Stimulated activated CD8-positive, alpha-beta memory T cell treated with anti-CD3 and anti-CD28 coated beads, Interleukin-15, amount 100 ng/mL, for 4 hours (primary cell): Measurements from ENCODE around the gene ARL6IP5.

ENCODE experiments used
- DNase-seq, 2 donors: peaks; one replicate each; pipeline ENCODE4 v3.0.0-alpha.2; 2020; ENCODE audit warnings: low read depth in 2 of 2

The ARL6IP5 gene

DNA sequence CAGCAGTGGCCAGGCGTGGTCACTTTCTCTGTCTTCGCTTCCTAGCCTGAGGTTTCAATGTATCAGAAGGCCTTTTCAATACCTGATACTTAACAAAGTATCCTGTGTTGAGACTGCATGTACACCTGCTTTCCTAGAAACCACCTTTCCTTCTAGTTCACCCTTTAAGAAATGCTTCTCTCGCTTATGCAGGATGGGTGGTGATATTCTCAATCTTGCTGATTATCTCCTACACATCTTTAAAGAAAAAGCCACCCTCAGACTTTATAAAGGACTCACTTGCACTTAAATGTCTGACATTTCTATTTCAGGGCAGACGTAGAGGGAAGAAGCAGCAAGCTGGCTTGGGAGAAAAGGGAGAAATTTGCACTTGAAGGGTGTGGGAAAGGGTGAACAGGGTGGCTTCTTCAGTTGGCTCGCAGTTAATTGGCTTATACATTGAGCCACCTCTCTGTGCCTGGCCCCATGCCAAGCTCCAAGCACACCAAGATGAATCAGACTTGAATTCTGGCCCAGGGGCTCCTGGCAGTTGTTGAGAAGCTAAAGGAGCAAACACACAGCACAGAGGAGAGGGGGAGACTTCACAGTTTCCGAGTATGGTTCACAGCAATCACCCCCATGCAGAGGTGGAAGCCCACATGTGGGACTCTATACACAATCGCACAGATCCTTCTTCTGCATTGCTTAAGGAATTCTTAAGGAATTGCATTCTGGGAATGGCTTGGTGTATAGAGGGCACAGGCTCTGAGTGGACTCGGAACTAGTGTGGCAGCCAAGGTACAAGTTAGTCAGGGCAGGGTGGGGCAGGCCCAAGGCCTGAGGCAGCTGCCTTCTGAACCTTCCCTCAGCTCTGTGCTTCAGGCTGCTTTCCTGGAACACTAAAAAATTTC lies 1.3 kb downstream of the ARL6IP5 start:
- DNase-seq = peak; percentile 52 to 70

DNA sequence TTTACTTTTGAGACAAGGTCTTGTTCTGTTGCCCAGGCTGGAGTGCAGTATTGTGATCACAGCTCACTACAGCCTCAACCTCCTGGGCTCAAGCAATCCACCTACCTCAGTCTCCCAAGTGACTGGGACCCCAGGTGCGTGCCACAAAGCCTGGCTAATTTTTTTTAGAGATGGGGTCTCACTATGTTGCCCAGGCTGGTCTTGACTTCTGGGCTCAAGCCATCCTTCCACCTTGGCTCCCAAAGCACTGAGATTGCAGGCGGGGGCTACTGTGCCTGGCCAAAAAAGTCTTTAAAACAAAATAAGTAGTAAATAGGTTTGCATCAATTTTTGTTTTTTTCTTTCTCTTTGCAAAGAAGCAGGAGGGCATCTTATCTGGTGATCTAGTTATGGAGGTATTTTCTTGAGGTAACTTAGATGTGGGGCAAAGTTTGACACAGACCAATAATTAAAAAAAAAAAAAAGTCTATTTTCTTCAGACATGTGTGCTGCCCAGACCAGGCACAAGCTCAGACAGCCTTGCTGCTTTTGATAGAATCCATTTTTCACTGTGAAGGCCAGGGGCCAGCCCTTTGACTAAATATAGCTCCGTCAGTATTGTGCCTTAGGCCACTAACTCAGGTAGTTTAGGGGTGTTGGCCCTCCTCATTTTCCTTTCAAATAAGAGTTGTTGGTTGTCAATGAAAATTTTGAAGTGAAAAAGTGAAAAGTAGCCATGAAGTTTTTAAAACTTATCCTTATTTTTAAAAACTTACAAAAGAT lies 2.5 kb downstream of the ARL6IP5 start:
- DNase-seq = no peak

DNA sequence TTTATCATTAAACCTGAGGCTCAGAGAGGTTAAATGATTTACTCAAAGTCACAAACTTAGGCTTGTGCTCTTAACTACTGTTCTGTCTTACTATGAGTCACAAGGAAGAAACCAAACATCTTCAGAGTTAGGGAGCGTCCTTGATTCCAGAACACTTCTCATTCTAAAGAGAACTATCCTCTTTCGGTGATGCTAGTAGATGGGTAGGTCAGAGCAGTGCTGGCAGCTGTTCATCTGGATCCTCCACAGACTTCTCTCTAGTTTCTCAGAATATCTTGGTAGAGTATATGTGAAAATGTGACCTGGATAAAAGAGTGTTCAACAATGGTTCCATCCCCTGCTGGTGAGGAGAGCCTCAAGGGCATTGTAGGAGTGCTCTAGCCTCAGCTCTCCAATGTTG lies 3.3 kb downstream of the ARL6IP5 start:
- DNase-seq = no peak

DNA sequence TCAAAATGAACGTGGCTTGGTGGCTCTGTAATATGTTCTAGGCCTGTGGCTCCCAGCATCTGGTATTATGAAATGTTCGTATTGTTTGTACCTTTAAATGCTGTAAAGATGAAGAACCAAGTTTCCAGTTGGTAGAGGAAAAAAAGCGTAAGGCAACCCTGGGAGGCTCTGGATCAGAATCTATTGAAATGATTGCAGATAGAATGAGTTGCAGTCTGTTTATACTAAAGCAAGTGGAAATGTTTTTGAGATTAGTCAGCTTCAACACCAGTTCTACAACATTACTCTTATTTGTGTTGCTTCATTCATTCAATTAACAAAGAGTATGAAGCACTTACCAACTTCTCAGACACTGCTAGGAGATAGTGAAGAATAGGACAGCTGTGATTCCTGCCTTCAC lies 5.3 kb downstream of the ARL6IP5 start:
- no peak for DNase-seq

DNA sequence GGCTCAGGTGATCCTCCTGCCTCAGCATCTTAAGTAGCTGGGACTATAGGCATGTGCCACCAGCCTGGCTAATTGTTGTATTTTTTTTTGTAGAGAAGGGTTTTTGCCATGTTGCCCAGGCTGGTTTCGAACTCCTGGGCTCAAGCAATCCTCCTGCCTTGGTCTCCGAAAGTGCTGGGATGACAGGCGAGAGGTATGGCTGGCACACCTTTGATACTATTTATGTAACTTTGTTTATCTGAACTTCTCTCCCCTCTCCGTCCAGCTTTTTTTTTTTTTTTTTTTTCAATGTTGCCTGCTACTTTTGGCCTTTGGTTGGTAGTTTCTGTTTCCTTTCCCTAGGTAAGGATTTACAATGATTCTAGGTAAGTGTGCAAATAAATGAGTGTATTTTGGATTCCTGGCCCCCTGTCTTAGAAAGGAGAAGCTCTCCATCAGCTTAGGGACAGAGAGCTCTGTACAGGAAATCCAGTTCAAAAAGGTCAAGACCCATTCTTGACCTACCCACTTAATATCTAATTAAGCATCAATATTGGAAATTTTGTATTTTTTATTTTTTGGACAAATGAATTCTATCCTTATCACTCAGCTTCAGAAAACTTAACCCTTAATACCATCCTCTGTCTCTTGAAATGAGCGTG lies 6.8 kb downstream of the ARL6IP5 start:
- DNase-seq = no peak

DNA sequence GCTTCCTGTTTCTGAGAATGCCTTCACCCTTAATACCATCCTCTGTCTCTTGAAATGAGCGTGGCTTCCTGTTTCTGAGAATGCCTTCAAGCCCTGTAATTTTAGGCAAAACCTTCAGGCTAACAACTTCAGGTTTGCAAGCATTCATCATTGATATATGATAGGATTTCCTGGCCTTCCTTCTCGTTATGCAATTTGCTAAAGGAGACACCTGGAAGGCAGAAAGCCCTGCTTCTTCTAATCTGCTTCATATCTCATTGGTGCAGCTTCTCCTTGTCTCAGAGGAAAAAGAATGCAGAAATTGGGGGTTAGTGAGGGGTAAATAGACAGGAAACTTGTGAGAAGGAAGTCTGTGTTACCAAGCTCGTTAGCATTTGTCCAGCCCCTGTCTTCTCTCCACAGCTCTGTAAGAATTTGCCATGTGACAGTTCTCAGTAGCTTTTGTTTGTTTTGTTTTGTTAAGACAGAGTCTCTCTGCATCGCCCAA lies 7.3 kb downstream of the ARL6IP5 start:
- DNase-seq = no peak

DNA sequence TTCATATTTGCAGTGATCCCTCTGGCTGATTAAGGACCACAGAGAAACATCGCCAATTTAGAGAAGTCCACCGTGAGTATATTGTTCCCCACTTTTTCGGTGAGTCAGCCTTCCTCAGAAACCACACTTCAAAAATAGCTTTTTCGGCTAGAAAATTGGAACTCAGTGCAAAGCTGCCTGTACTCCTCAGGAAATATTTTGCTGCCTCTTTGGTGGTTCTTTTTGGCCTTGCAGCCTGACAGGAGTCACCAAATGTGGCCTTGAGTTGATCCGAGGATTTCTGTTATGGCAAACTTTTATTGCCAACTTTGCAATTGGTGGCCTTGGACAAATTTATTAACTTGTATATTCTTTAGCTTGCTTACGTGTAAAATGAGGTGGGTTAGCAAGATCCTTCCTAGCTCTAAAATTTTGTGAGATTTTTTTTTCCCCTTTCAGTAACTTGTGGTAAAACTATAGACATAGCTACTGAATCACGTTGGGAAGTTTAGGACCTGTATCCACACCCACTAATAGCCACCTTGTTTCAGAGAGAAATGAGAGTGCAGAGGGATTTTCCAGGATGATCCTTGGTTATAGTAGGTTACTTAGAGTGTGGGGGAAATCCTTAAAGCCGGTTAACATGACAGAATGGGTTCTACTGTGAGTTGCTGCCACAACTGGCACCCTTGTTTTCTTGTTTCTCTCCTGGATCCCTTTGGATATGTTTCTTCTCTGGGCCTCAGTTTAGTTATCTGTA lies 9.9 kb downstream of the ARL6IP5 start:
- no peak for DNase-seq

DNA sequence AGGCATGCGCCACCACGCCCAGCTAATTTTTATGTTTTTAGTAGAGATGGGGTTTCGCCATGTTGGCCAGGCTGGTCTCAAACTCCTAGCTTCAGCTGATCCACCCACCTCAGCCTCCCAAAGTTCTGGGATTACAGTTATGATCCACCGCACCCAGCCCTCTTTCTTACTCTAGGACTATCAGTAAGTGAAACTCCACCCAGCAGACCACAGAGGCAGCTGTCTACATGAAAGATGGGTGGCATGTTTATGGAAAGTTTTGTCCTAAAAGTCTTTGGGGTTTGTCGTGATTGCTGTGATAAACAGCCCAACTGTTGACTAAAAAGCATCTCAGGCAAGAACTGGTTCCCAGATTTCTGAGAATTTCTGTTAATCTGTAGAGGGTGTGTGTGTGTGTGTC lies 10.9 kb downstream of the ARL6IP5 start:
- DNase-seq = no peak

DNA sequence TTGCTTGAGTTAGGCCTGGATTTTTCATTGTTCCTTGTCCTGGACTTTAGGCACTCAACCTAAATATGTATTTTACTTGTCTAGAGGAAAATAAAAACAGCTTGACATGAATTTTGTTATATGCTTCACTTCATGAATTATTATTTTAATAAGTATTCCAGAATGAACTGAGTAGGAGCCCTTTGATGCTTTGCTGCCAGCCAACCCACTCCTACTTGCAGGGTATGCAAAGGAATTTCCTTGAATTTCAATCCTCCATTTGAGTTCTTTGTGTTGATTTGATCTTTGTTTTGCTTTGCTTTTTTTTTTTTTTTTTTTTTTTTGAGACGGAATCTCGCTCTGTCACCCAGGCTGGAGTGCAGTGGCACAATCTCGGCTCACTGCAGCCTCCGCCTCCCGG lies 11.6 kb downstream of the ARL6IP5 start:
- no peak for DNase-seq

DNA sequence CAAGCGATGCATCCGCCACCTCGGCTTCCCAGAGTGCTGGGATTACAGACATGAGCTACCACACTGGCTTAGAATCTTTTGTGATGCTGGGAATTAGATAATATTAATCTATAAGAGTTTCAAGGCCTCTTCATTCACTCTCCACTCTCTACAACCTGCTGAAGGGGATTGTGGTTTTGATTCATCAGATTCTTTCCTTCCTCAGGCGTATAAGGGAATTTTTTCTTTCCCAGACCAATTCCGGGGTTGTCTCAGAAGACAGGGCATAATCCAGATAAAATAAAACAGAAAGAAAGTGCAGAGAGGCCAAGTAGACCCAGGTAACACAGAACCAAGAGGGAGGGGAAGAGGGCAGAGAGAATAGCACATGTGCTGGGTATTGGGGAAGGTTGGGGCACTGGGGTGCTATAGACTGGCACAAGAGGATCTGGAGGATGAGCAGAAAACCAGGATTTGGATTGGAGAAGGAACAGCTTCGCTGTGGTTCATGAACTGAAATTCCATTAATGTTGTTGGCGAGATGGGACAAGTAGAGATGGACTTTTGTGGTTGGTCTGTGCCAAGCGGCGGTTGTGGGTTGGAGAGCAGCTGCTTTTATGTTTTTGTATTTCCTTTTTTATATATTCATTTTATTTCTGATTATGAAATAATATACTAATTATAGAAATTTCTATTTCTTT lies 12.8 kb downstream of the ARL6IP5 start:
- no peak for DNase-seq

DNA sequence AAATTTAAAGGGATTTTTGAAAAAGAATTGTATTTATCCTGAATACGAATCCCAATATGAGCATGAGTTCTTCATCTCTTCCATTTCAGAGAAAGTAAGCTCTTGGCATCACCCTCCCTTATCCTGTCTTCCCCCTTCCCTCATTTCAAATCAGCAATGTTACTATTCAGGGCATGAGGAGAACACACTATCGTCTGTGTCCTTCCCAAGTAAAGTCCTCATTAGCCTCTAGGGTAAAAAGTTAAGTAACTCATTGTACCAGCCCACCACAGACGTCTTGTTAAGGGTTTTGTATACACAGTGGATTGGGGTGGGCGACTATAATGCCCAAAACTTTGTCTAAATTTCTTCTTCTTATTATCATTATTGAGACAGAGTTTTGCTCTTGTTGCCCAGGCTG lies 14.8 kb downstream of the ARL6IP5 start:
- no peak for DNase-seq

DNA sequence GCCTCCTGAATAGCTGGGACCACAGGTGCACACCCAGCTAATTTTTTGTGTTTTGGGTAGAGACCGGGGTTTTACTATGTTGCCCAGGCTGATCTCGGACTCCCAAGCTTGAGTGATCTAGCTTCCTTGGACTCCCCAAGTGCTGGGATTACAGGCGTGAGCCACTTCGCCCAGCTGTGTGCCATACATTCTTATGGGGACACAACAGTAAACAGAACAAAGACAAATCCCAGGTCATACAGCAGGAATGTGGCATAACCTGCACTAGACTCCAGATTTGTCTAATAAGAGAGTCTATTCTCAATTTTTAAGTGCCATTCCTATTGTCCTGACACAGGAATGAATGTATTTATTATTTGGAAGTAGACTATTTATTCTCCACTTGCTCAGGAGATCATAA lies 17.6 kb downstream of the ARL6IP5 start:
- no peak for DNase-seq

DNA sequence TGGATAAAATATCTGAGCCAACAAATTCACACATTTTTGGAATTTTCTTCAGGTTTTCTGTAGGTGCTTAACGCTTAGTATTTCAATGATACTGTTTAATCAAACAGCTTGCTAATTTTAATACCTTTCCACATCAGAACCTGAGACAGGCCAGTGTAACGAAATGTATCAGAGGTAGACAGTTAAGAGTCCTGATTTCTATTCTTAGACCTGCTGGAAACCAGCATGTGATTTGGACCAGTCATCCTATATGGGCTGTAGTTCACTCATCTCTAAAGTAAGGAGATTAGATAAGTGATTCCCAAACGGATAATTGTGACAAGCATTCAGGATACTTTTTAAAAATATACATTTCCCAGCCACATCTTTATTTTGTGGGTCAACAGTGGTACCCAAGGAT lies 18.4 kb downstream of the ARL6IP5 start:
- DNase-seq = no peak

DNA sequence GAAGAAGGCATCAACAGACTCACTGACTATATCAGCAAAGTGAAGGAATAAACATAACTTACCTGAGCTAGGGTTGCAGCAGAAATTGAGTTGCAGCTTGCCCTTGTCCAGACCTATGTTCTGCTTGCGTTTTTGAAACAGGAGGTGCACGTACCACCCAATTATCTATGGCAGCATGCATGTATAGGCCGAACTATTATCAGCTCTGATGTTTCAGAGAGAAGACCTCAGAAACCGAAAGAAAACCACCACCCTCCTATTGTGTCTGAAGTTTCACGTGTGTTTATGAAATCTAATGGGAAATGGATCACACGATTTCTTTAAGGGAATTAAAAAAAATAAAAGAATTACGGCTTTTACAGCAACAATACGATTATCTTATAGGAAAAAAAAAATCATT lies 19.8 kb downstream of the ARL6IP5 start:
- no peak for DNase-seq

DNA sequence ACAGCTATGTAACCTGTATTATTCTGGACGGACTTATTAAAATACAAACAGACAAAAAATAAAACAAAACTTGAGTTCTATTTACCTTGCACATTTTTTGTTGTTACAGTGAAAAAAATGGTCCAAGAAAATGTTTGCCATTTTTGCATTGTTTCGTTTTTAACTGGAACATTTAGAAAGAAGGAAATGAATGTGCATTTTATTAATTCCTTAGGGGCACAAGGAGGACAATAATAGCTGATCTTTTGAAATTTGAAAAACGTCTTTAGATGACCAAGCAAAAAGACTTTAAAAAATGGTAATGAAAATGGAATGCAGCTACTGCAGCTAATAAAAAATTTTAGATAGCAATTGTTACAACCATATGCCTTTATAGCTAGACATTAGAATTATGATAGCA lies 20.6 kb downstream of the ARL6IP5 start:
- DNase-seq = no peak

DNA sequence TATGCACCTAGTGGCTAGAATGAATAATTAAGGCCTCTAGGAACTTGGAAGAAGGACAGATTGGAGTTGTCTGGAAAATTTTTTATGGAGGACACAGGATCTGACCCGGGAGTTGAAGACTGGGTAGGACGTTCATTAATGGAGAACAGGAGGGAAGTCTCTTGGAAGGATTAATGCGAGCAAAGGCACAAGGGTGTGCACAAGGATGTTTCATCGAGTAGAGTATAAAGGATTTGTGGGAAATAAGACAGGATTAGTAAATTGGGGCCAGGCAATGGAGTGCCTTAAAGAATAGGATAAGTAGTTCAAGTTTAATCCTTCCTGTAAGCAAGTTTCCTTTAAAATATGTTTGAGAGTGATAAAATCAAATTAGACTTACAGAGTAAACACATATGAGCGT lies 23.1 kb downstream of the ARL6IP5 start:
- DNase-seq = no peak

DNA sequence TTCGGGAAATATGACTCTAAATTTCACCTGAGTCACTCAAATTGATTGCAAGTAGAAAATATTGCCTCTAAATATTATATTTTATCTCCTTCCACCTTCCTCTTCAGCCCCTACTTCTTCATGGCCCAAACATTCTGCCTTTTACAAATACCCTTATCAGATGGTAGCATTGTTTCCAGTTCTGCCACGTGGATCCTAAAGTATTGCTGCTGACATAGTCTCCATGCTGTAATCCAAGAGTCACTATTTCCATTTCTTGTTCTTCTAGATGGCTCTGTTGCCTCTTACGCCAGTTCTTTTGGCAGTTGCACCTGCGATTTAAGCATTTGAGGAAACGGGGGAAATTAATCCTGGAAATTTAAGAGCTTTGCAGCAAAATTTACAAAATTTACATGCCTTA lies 24.1 kb downstream of the ARL6IP5 start:
- DNase-seq = no peak

DNA sequence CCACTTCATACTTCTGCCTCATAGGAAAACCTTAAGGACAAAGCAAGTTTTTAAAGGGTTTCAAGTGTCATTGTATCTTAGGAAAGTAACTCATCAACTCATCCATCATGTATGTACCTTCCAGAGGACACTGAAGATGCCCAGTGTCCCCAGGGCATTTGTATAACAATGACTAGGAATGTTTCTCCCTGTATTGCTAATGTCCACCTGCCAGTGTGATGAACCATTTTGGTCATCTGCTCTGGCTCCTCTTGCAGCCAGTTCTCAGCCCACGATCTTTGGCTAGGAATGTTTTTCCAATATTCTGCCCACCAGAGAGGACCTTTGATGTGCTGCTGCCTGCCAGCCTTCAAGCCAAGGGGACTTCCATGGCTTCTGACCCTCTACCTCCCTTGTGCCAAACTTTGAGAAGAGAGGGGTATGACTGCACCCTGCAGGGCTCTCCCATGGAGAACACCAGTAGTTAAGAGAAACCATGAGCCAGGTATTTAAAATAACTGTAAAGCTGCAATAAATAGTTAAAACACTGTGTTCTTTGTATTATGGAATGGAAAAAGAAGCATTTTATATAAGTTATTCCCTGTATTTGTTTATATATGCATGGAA lies 26.3 kb downstream of the ARL6IP5 start:
- no peak for DNase-seq

DNA sequence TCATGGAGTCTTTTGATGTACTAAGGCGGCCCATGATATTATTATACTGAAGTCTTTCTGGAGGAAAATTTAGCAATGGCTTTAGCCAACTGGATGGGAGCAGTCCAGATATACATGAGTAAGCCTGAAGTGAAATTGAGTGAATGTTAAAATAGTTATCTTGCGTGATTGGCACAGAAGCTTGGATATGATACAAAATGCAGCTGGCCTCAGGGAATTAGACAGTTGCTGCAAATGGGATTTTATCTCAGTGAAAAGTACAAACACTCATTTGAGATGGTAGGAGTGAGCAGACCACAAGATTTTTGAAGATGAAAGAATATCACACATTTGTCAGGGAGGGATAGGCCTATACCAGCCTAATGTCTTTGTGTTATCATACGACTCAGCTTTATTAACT lies 28.8 kb downstream of the ARL6IP5 start:
- no peak for DNase-seq

DNA sequence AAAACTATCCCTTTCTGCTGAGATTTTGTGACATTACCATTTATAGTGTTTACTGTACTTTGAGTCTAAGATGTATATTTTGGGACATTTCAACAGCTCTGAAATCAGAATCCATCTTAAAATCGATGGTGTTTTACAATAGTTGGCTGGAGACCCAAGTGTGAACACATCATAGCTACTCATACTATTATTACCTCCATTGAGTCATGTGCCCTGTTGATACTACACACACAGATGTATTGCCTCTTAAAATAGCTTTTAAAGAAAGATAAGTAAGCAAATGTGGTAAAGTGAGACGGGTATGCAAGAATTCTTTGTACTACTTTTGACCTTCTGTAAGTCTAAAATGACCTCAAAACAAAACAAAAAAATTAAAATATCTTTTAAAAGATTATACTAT lies 31.0 kb downstream of the ARL6IP5 start:
- DNase-seq = no peak

DNA sequence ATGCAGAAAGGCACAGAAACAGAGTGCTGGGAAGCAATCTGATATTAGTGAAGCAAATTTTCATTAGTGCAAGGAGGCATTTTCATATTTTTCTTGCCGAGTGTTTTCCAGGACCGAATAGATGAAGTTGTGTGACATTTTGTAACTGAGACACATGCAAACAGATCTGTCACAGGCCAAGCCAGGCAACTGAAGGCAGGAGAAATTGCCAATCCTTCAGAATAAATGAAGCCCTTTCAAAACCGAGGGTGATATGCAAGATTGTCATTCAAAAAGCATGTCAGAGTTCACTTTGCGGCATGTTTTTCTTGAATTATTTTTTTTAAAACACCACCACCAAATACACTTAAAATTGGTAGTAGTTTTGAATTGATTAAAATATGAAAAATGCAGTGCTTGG lies 31.4 kb downstream of the ARL6IP5 start:
- no peak for DNase-seq
